ENCODE measurements around the gene KSR1. TPM values are rescaled to one million over a fixed set of nuclear protein-coding genes. Genes with fewer than 3 reads are reported as not detected.

The KSR1 gene
- total and polyA plus RNA-seq, 2 of the 8 experiments (the other 6 are each of a cell fraction or from before 2014, with no cell fraction given) = 14.1 to 34.7 TPM

DNA sequence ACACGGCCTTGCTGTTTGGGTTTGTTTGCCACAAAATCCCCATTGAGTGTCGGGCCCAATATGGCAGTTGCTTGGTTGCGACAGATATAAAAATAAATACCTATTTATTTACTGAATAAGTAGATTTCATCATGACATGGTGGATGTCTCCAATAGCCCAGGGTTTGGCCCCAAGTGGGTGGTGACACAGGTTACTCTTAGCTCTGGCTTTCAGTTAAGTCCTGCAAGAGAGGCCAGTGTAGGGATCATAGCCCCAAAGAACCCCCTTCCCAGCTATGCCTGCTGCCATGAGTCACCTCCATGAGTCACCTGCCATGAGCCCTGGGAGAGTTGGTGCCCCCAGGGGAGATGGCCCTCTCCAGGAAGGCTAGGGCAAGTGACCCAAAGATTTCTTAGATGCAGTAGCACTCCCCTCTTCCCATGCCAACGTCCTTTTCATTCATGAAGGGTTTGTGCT, 96.1 kb downstream of the KSR1 start (continued):
- TF ChIP-seq RNF2 (IDR thresholded peaks at IDR 0.05; ENCODE audit: borderline replicate concordance, low read depth, low read length, missing control alignments, poor library complexity, severe bottlenecking) (no peak), TCF12 (IDR thresholded peaks at IDR 0.05; ENCODE audit: low read depth, low read length) (no peak), EGR1 (IDR thresholded peaks at IDR 0.05; ENCODE audit: borderline replicate concordance, low read depth, low read length) (no peak), RAD21 (IDR thresholded peaks at IDR 0.05 in 1 of 2, conservative IDR thresholded peaks at IDR 0.05 in 1 of 2; ENCODE audit: low read depth in 2 of 2, low read length in 2 of 2) (no peak)
- TF ChIP-seq, protein P1, sequence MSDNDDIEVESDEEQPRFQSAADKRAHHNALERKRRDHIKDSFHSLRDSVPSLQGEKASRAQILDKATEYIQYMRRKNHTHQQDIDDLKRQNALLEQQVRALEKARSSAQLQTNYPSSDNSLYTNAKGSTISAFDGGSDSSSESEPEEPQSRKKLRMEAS (IDR thresholded peaks at IDR 0.05) = no peak

Data from H1 (cell line).